Neural progenitor cell (in vitro differentiated cells): ENCODE measurements around the gene HSF2. TPM values are rescaled to one million over a fixed set of nuclear protein-coding genes. Genes with fewer than 3 reads are reported as not detected.
A peak's percentile ranks its signal among the peaks of the same experiment; 100 is the strongest.

ENCODE experiments used
- DNase-seq: peaks from one replicate; pipeline ENCODE4 v3.0.0-alpha.2; 2016; ENCODE audit warnings: low spot score
- H2AFZ ChIP-seq: fragments of 200-600 bp; sonication (generic); replicated peaks from 2 replicates; pipeline ENCODE4 v1.6.1; 2016; ENCODE audit warnings: antibody characterized with exemption
- H3F3A ChIP-seq: fragments of 200-600 bp; sonication (generic); 2 replicates; pipeline ENCODE4 v1.6.1; 2016; ENCODE audit warnings: antibody characterized with exemption, low read depth
- H3K27ac ChIP-seq: fragments of 200-600 bp; sonication (generic); 2 replicates; pipeline ENCODE4 v1.5.1; 2016; ENCODE audit warnings: mild to moderate bottlenecking
- H3K27me3 ChIP-seq: fragments of 200-600 bp; sonication (generic); 2 replicates; pipeline ENCODE4 v1.6.1; 2016; ENCODE audit warnings: mild to moderate bottlenecking, moderate library complexity
- H3K36me3 ChIP-seq: fragments of 200-600 bp; sonication (generic); 2 replicates; pipeline ENCODE4 v1.5.1; 2016
- H3K4me1 ChIP-seq: fragments of 200-600 bp; sonication (generic); 2 replicates; pipeline ENCODE4 v1.6.1; 2016; ENCODE audit warnings: mixed run types
- H3K4me2 ChIP-seq: fragments of 200-600 bp; sonication (generic); 2 replicates; pipeline ENCODE4 v1.6.1; 2016
- H3K4me3 ChIP-seq: fragments of 200-600 bp; sonication (generic); 2 replicates; pipeline ENCODE4 v1.5.1; 2016
- H3K79me2 ChIP-seq: fragments of 200-600 bp; sonication (generic); 2 replicates; pipeline ENCODE4 v1.6.1; 2016; ENCODE audit warnings: low read depth
- H3K9ac ChIP-seq: fragments of 200-600 bp; sonication (generic); 2 replicates; pipeline ENCODE4 v1.6.1; 2016
- H3K9me3 ChIP-seq: fragments of 200-600 bp; sonication (generic); 2 replicates; pipeline ENCODE4 v1.5.1; 2016; ENCODE audit warnings: low read depth
- H4K20me1 ChIP-seq: fragments of 200-600 bp; sonication (generic); 2 replicates; pipeline ENCODE4 v1.6.1; 2016; ENCODE audit warnings: low read depth
- H3K27ac Mint-ChIP-seq: 3 replicates; pipeline ENCODE4 v1.8.0; 2021; ENCODE audit warnings: mixed read lengths
- H3K27me3 Mint-ChIP-seq: 2 replicates; pipeline ENCODE4 v1.8.0; 2022; ENCODE audit warnings: low read depth, mild to moderate bottlenecking, inconsistent platforms, moderate library complexity, mixed read lengths; ENCODE audit not compliant: insufficient read depth
- H3K36me3 Mint-ChIP-seq: 3 replicates; pipeline ENCODE4 v1.8.0; 2021; ENCODE audit warnings: mixed read lengths
- H3K4me1 Mint-ChIP-seq: 3 replicates; pipeline ENCODE4 v1.8.0; 2021; ENCODE audit warnings: mixed read lengths
- H3K4me3 Mint-ChIP-seq: 3 replicates; pipeline ENCODE4 v1.8.0; 2021; ENCODE audit warnings: mild to moderate bottlenecking, moderate library complexity, mixed read lengths
- H3K9me3 Mint-ChIP-seq: 3 replicates; pipeline ENCODE4 v1.8.0; 2020; ENCODE audit warnings: mixed read lengths
- CTCF ChIP-seq: fragments of 200-600 bp; sonication (generic); IDR thresholded peaks from 2 replicates; pipeline ENCODE4 v1.5.1; 2017; ENCODE audit warnings: antibody characterized with exemption, mild to moderate bottlenecking
- EZH2 ChIP-seq: fragments of 200-600 bp; sonication (generic); IDR thresholded peaks from 2 replicates; pipeline ENCODE4 v1.6.1; 2017; ENCODE audit warnings: antibody characterized with exemption, mild to moderate bottlenecking, moderate library complexity
- EZH2phosphoT487 ChIP-seq: fragments of 200-600 bp; sonication (generic); IDR thresholded peaks from 2 replicates; pipeline ENCODE4 v1.6.1; 2017; ENCODE audit warnings: antibody characterized with exemption
- total RNA-seq: library from RNA; depleted of rRNA; stranded (reverse); fragments of >200 nt; gene quantifications from 2 replicates; pipeline ENCODE4 v1.2.3, GENCODE V29; 2015; ENCODE audit warnings: low replicate concordance

HSF2 gene
- total RNA-seq, 1 donor from 2014 or later: 135 TPM

GRCh38 chr6:122400121-122400450 lies 634 bp downstream of the HSF2 start:
- H3K36me3 Mint-ChIP-seq: peaks cover 26% of the 10 kb centered on the region
- peak overlapping the region; percentile 99 for H3K4me3 Mint-ChIP-seq
- Histone ChIP-seq H3K4me3 (peak overlapping the region; percentile 96), H2AFZ (peak overlapping the region; percentile 98), H4K20me1 (peaks cover 51% of the 10 kb centered on the region), H3K79me2 (peaks cover 55% of the 10 kb centered on the region), H3F3A (peaks cover 2% of the 10 kb centered on the region), H3K27ac (no peak overlapping the region), H3K27me3 (peaks cover 32% of the 10 kb centered on the region), H3K9ac (peak overlapping the region; percentile 92), H3K4me2 (peak overlapping the region; percentile 93), H3K9me3 (no peaks in the 10 kb centered on the region), H3K36me3 (no peaks in the 10 kb centered on the region), H3K4me1 (peaks cover 17% of the 10 kb centered on the region)
- peak; percentile 7 for TF ChIP-seq EZH2
- no peak for TF ChIP-seq CTCF
- no peaks in the 10 kb centered on the region for H3K27me3 Mint-ChIP-seq
- peak overlapping the region; percentile 99 for H3K27ac Mint-ChIP-seq
- DNase-seq: no peak
- peaks cover 13% of the 10 kb centered on the region for H3K9me3 Mint-ChIP-seq
- H3K4me1 Mint-ChIP-seq: peaks cover 22% of the 10 kb centered on the region

- Histone ChIP-seq H2AFZ (no peak overlapping the region), H3K27ac (no peak overlapping the region)
- no peak overlapping the region for H3K27ac Mint-ChIP-seq
These were observed 1.1 kb downstream of the HSF2 start for GRCh38 chr6:122400462-122401089.

GRCh38 chr6:122401104-122401503 lies 1.7 kb downstream of the HSF2 start:
- peak overlapping the region; percentile 93 for H3K4me2 ChIP-seq
- DNase-seq: no peak
- no peak for TF ChIP-seq EZH2phosphoT487
- no peak for TF ChIP-seq EZH2
- TF ChIP-seq CTCF: no peak
- H3F3A ChIP-seq: peaks cover 2% of the 10 kb centered on the region
- peaks cover 66% of the 10 kb centered on the region for H3K79me2 ChIP-seq
- H3K9ac ChIP-seq: peak overlapping the region; percentile 92
- H3K36me3 Mint-ChIP-seq: peaks cover 34% of the 10 kb centered on the region
- H3K4me3 Mint-ChIP-seq: peak overlapping the region; percentile 99
- H3K9me3 Mint-ChIP-seq: peaks cover 15% of the 10 kb centered on the region
- H3K27me3 ChIP-seq: peaks cover 22% of the 10 kb centered on the region
- H3K4me1 Mint-ChIP-seq: peaks cover 22% of the 10 kb centered on the region
- no peaks in the 10 kb centered on the region for H3K27me3 Mint-ChIP-seq
- no peaks in the 10 kb centered on the region for H3K9me3 ChIP-seq
- no peaks in the 10 kb centered on the region for H3K36me3 ChIP-seq
- peaks cover 17% of the 10 kb centered on the region for H3K4me1 ChIP-seq
- peak overlapping the region; percentile 96 for H3K4me3 ChIP-seq
- H3K27ac Mint-ChIP-seq: no peak overlapping the region
- no peak overlapping the region for H2AFZ ChIP-seq
- no peak overlapping the region for H3K27ac ChIP-seq
- H4K20me1 ChIP-seq: peaks cover 61% of the 10 kb centered on the region

More at GRCh38 chr6:122400462-122401089, 1.1 kb downstream of the HSF2 start:
- TF ChIP-seq EZH2: no peak
- no peak for TF ChIP-seq EZH2phosphoT487
- no peak for TF ChIP-seq CTCF
- no peaks in the 10 kb centered on the region for H3K9me3 ChIP-seq
- Mint-ChIP-seq H3K4me1 (peaks cover 22% of the 10 kb centered on the region), H3K36me3 (peaks cover 29% of the 10 kb centered on the region), H3K4me3 (peak overlapping the region; percentile 99), H3K27me3 (no peaks in the 10 kb centered on the region), H3K9me3 (peaks cover 13% of the 10 kb centered on the region)
- peaks cover 60% of the 10 kb centered on the region for H3K79me2 ChIP-seq
- H3K9ac ChIP-seq: peak overlapping the region; percentile 92
- H3K27me3 ChIP-seq: peaks cover 27% of the 10 kb centered on the region
- H3K4me2 ChIP-seq: peak overlapping the region; percentile 93
- peaks cover 2% of the 10 kb centered on the region for H3F3A ChIP-seq
- peaks cover 17% of the 10 kb centered on the region for H3K4me1 ChIP-seq
- H3K4me3 ChIP-seq: peak overlapping the region; percentile 96
- peaks cover 56% of the 10 kb centered on the region for H4K20me1 ChIP-seq
- no peaks in the 10 kb centered on the region for H3K36me3 ChIP-seq
- no peak for DNase-seq
